PC-9 (cell line): ENCODE data around the gene SRP9.

Experiments
- CTCF ChIP-seq: fragments of 200-600 bp; sonication (generic); conservative IDR thresholded peaks from 2 replicates; pipeline ENCODE4 v1.6.1; 2017; ENCODE audit warnings: mixed run types, antibody characterized with exemption, mild to moderate bottlenecking, moderate library complexity
- EZH2 ChIP-seq: fragments of 200-600 bp; sonication (generic); IDR thresholded peaks from 2 replicates; pipeline ENCODE4 v1.8.0; 2017; ENCODE audit warnings: antibody characterized with exemption, low read depth

- TF ChIP-seq CTCF (no peak), EZH2 (no peak)
Measured at GRCh38 chr1:225731491-225731890, 46.1 kb upstream of the SRP9 start.
